GM20431 (cell line): Measurements from ENCODE around the gene TNFRSF25.

Experiments used
- in situ Hi-C: fragments of 300-500 bp; cut with MseI, MboI; formaldehyde crosslinking; loops from one replicate; pipeline ENCODE4 v1.15.0; 2020; ENCODE audit warnings: low sequenced_read_pairs; ENCODE audit not compliant: unreplicated experiment

TNFRSF25 gene

GRCh38 chr1:6424619-6425593 is 41.1 kb downstream of the TNFRSF25 start, which contains the start of gene ESPN:
ESPN (plus strand) TSS chr1:6424776; CDS start chr1:6424956, 180 bp downstream.
- in situ Hi-C loops, result loop anchor here (25.0 kb wide), 1 partner anchor 163 kb away; the partner anchor contains the start of gene GPR153

GRCh38 chr1:6424000-6424565 is 41.9 kb downstream of the TNFRSF25 start:
- in situ Hi-C loops, result loop anchor here (25.0 kb wide), 1 partner anchor 162 kb away; the partner anchor contains the start of gene GPR153

GRCh38 chr1:6423321-6423999 is 42.5 kb downstream of the TNFRSF25 start:
- in situ Hi-C loops, result loop anchor here (25.0 kb wide), 1 partner anchor 161 kb away; the partner anchor contains the start of gene GPR153

GRCh38 chr1:6421266-6421665 is 44.7 kb downstream of the TNFRSF25 start:
- in situ Hi-C loops, result loop anchor here (25.0 kb wide), 1 partner anchor 159 kb away; the partner anchor contains the start of gene GPR153

- in situ Hi-C loops, result loop anchor here (25.0 kb wide), 1 partner anchor 158 kb away; the partner anchor contains the start of gene GPR153
Measured at GRCh38 chr1:6420454-6421042, 45.4 kb downstream of the TNFRSF25 start.

GRCh38 chr1:6419804-6420453 is 46.0 kb downstream of the TNFRSF25 start, which contains the start of gene HES2:
HES2 (minus strand) TSS chr1:6419919; CDS start chr1:6419820, 99 bp downstream.
- in situ Hi-C loops, result loop anchor here (25.0 kb wide), 1 partner anchor 158 kb away; the partner anchor contains the start of gene GPR153

GRCh38 chr1:6419397-6419803 is 46.6 kb downstream of the TNFRSF25 start:
- in situ Hi-C loops, result loop anchor here (25.0 kb wide), 1 partner anchor 157 kb away; the partner anchor contains the start of gene GPR153

GRCh38 chr1:6418668-6419396 is 47.1 kb downstream of the TNFRSF25 start:
- in situ Hi-C loops, result loop anchor here (25.0 kb wide), 1 partner anchor 157 kb away; the partner anchor contains the start of gene GPR153

GRCh38 chr1:6417961-6418667 is 47.9 kb downstream of the TNFRSF25 start:
- in situ Hi-C loops, result loop anchor here (25.0 kb wide), 1 partner anchor 156 kb away; the partner anchor contains the start of gene GPR153

GRCh38 chr1:6416906-6417305 is 49.1 kb downstream of the TNFRSF25 start:
- in situ Hi-C loops, result loop anchor here (25.0 kb wide), 1 partner anchor 155 kb away; the partner anchor contains the start of gene GPR153

- in situ Hi-C loops, result loop anchor here (25.0 kb wide), 1 partner anchor 154 kb away; the partner anchor contains the start of gene GPR153
Measured at GRCh38 chr1:6416295-6416656, 49.7 kb downstream of the TNFRSF25 start.

GRCh38 chr1:6414881-6415626 is 50.9 kb downstream of the TNFRSF25 start:
- in situ Hi-C loops, result loop anchor here (25.0 kb wide), 1 partner anchor 153 kb away; the partner anchor contains the start of gene GPR153

GRCh38 chr1:6414443-6414844 is 51.5 kb downstream of the TNFRSF25 start:
- in situ Hi-C loops, result loop anchor here (25.0 kb wide), 1 partner anchor 152 kb away; the partner anchor contains the start of gene GPR153

- in situ Hi-C loops, result loop anchor here (25.0 kb wide), 1 partner anchor 151 kb away; the partner anchor contains the start of gene GPR153
Measured at GRCh38 chr1:6412896-6413295, 53.1 kb downstream of the TNFRSF25 start.
